Measurements from ENCODE around the gene DNAJC9. TPM values are rescaled to one million over a fixed set of nuclear protein-coding genes. Genes with fewer than 3 reads are reported as not detected.
A peak's percentile ranks its signal among the peaks of the same experiment; 100 is the strongest.
"Not testable (repeated sequence)": the region's sequence is repeated elsewhere in the genome, so short reads cannot be mapped to it uniquely, and the experiment has no call there.

DNAJC9 gene
- total RNA-seq, 1 experiment from 2014 or later: 63.5 TPM

DNA sequence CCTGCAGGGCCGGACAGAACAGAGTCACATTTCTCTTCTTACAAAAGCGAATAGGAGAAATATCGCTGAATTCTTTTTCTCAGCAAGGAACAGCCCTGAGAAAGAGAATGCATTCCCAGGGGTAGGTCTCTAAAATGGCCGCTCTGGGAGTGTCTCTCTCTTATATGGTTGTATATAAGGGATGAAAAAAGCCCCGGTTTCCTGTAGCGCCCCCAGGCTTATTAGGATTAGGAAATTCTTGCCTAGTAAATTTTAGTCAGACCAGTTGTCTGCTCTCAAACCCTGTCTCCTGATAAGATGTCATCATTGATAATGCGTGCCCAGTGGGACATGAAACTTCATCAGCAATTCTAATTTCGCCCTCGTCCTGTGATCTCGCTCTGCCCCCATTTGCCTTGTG is 11.6 kb upstream of the DNAJC9 start:
- intact Hi-C loops (cut with micrococcal nuclease; ENCODE audit: unreplicated experiment); POLR2A ChIA-PET; H3K9me3 ChIP-seq (ENCODE audit: control insufficient read depth, insufficient read depth, low read depth, low read length); H3K4me3 ChIP-seq (ENCODE audit: low read depth in 2 of 2, low read length in 2 of 2); H3K36me3 ChIP-seq (ENCODE audit: control insufficient read depth, insufficient read depth, low read length); BruUV-seq (replicated peaks); DNase-seq (ENCODE audit: low read depth, low spot score); ATAC-seq; H3K4me1 ChIP-seq (ENCODE audit: control insufficient read depth, insufficient read depth, low read length); H3K27me3 ChIP-seq (ENCODE audit: control insufficient read depth, insufficient read depth, low read length); H3K27ac ChIP-seq (ENCODE audit: low read length); in situ Hi-C loops (cut with HindIII; ENCODE audit: low pct_unique_long_range_greater_than_20kb, low sequenced_read_pairs); CTCF ChIA-PET: not testable (repeated sequence)
- TF ChIP-seq, protein P1, sequence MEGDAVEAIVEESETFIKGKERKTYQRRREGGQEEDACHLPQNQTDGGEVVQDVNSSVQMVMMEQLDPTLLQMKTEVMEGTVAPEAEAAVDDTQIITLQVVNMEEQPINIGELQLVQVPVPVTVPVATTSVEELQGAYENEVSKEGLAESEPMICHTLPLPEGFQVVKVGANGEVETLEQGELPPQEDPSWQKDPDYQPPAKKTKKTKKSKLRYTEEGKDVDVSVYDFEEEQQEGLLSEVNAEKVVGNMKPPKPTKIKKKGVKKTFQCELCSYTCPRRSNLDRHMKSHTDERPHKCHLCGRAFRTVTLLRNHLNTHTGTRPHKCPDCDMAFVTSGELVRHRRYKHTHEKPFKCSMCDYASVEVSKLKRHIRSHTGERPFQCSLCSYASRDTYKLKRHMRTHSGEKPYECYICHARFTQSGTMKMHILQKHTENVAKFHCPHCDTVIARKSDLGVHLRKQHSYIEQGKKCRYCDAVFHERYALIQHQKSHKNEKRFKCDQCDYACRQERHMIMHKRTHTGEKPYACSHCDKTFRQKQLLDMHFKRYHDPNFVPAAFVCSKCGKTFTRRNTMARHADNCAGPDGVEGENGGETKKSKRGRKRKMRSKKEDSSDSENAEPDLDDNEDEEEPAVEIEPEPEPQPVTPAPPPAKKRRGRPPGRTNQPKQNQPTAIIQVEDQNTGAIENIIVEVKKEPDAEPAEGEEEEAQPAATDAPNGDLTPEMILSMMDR (IDR thresholded peaks at IDR 0.05): 0 out of 2 replicates have a peak, but pooled peaks have one; percentile 7

DNA sequence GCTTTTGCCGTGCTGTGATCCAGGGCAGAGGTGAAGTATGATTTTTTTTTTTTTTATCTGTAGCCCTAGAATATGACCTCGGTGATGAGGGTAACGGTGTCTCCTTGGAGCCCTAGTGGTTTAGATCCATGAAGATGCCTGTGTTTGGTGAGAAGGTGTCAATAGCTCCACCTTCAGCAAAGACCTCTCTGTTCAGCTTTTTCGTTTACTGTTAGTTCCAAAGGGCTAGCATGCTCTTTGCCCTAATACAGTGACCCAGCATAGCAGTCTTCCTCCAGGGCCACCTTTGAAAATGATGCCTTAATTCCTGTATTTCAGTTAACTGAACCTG is 6.1 kb upstream of the DNAJC9 start:
- H3K36me3 ChIP-seq (ENCODE audit: control insufficient read depth, insufficient read depth, low read length): peaks cover 10% of the 10 kb centered on the region; the same call in 1 of the 2 replicates
- no peak for DNase-seq (ENCODE audit: low read depth, low spot score)
- H3K4me1 ChIP-seq (ENCODE audit: control insufficient read depth, insufficient read depth, low read length): peaks cover 25% of the 10 kb centered on the region
- peak overlapping the region; percentile 96 to 100 for H3K4me3 ChIP-seq (ENCODE audit: low read depth in 2 of 2, low read length in 2 of 2)
- intact Hi-C loops (cut with micrococcal nuclease; ENCODE audit: unreplicated experiment) (no loop called here), in situ Hi-C loops (cut with HindIII; ENCODE audit: low pct_unique_long_range_greater_than_20kb, low sequenced_read_pairs) (no loop called here)
- BruUV-seq (replicated peaks): no TSS peak
- TF ChIP-seq, protein P1 (IDR thresholded peaks at IDR 0.05): 0 out of 2 replicates have a peak, but pooled peaks have one; percentile 25
- no peak for TF ChIP-seq TCF7L2 (IDR thresholded peaks at IDR 0.05; ENCODE audit: low read depth, low read length)
- ChIA-PET POLR2A (interaction anchor here (0.5 to 0.7 kb wide), 2 partner anchors 29 to 261 kb away, joined by 3 to 4 read pairs; no protein-coding TSS in a partner anchor), CTCF (interaction anchor here (0.6 to 0.7 kb wide), 2 partner anchors 82 to 181 kb away, joined by 4 to 10 read pairs; no protein-coding TSS in a partner anchor)
- H3K27me3 ChIP-seq (ENCODE audit: control insufficient read depth, insufficient read depth, low read length): no peaks in the 10 kb centered on the region
- ATAC-seq: no peak
- no peaks in the 10 kb centered on the region for H3K9me3 ChIP-seq (ENCODE audit: control insufficient read depth, insufficient read depth, low read depth, low read length)
- H3K27ac ChIP-seq (ENCODE audit: low read length): peak overlapping the region; percentile 99

DNA sequence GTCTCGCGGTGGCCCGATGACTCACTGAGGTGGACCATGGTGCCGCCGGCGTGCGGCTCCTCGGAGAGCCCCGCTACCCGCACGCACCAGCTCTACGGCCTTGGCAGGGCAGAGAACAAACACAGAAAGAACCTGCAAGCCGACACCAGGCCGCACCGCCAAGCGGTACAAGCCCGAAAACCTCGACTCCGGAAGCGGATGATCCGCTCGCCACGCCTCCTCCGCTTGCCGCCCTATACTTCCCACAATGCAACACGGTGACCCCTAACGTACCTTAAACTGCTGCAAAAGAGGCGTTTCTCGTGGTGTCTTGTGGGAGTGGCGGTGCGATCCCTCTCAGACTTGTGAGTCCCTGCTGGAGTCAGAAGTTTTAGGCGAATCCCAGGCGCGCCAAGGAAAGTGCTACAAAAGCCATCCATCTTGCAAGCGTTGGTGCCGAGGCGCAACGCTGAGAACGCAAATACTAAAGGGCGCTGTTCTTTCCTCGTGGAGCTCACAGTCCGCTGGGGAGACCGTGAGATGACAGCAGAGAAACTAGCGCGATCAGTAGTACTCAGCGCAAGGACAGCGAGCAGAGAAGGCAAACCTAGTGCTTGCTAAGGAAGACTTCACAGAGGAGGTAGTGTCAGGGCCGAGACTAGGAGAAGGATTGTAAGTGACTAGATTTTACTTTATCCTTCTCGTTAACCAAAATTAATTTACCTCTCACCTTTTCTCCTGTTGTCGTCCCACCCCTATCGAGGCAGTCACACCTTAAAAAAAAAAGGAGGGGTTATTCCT is 5.6 kb upstream of the DNAJC9 start, which contains the start of gene MRPS16:
TSS of gene MRPS16 (minus strand) at position 200 of the 780 bp plus-strand sequence. CDS start at position 38, 162 bp downstream.
- ChIA-PET POLR2A (interaction anchor here (0.5 to 0.7 kb wide), 5 partner anchors 25 to 378 kb away, joined by 3 to 5 read pairs (median 4); partner anchors contain the start of gene P4HA1), CTCF (interaction anchor here (0.6 to 0.7 kb wide), 2 partner anchors 12 to 82 kb away, joined by 3 to 10 read pairs; no protein-coding TSS in a partner anchor)
- intact Hi-C loops (cut with micrococcal nuclease; ENCODE audit: unreplicated experiment): no loop called here
- TSS peak; percentile 94 for BruUV-seq (replicated peaks)
- Histone ChIP-seq H3K4me3 (ENCODE audit: low read depth in 2 of 2, low read length in 2 of 2) (peak within 1 kb of the TSS; percentile 96 to 100), H3K27ac (ENCODE audit: low read length) (peak within 1 kb of the TSS; percentile 99), H3K36me3 (ENCODE audit: control insufficient read depth, insufficient read depth, low read length) (peaks cover 10% of the 10 kb centered on the region; the same call in 1 of the 2 replicates), H3K27me3 (ENCODE audit: control insufficient read depth, insufficient read depth, low read length) (no peaks in the 10 kb centered on the region), H3K4me1 (ENCODE audit: control insufficient read depth, insufficient read depth, low read length) (peaks cover 31% of the 10 kb centered on the region), H3K9me3 (ENCODE audit: control insufficient read depth, insufficient read depth, low read depth, low read length) (no peaks in the 10 kb centered on the region)
- TF ChIP-seq TCF7L2 (IDR thresholded peaks at IDR 0.05; ENCODE audit: low read depth, low read length): no peak
- peak; percentile 84; the same call in 1 of the 2 replicates for TF ChIP-seq SIN3A (IDR thresholded peaks at IDR 0.05; ENCODE audit: borderline replicate concordance, insufficient read depth, low read depth, low read length)
- TF ChIP-seq, protein P2, sequence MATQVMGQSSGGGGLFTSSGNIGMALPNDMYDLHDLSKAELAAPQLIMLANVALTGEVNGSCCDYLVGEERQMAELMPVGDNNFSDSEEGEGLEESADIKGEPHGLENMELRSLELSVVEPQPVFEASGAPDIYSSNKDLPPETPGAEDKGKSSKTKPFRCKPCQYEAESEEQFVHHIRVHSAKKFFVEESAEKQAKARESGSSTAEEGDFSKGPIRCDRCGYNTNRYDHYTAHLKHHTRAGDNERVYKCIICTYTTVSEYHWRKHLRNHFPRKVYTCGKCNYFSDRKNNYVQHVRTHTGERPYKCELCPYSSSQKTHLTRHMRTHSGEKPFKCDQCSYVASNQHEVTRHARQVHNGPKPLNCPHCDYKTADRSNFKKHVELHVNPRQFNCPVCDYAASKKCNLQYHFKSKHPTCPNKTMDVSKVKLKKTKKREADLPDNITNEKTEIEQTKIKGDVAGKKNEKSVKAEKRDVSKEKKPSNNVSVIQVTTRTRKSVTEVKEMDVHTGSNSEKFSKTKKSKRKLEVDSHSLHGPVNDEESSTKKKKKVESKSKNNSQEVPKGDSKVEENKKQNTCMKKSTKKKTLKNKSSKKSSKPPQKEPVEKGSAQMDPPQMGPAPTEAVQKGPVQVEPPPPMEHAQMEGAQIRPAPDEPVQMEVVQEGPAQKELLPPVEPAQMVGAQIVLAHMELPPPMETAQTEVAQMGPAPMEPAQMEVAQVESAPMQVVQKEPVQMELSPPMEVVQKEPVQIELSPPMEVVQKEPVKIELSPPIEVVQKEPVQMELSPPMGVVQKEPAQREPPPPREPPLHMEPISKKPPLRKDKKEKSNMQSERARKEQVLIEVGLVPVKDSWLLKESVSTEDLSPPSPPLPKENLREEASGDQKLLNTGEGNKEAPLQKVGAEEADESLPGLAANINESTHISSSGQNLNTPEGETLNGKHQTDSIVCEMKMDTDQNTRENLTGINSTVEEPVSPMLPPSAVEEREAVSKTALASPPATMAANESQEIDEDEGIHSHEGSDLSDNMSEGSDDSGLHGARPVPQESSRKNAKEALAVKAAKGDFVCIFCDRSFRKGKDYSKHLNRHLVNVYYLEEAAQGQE (IDR thresholded peaks at IDR 0.05; ENCODE audit: insufficient read depth in 1 of 2, low read depth in 2 of 2, low read length in 1 of 2): 0 out of 4 replicates have a peak, but pooled peaks have one; percentile 20
- TF ChIP-seq POLR2AphosphoS5 (IDR thresholded peaks at IDR 0.05; ENCODE audit: low read depth, low read length): peak; percentile 99
- TF ChIP-seq, protein P1 (IDR thresholded peaks at IDR 0.05): no peak
- DNase-seq (ENCODE audit: low read depth, low spot score) (peak; percentile 88), ATAC-seq (peak; percentile 95)
- in situ Hi-C loops (cut with HindIII; ENCODE audit: low pct_unique_long_range_greater_than_20kb, low sequenced_read_pairs): no loop called here
